GM10248 (cell line): ENCODE measurements around the gene RSBN1L.

Experiments
- CTCF ChIA-PET: fragments of 300-600 bp; sonication (Branson Sonifier 250); formaldehyde crosslinking; extraction: SDS; loops from one replicate; lab custom pipeline; 2021; ENCODE audit warnings: antibody characterized with exemption; lab: Yijun Ruan, JAX
- POLR2A ChIA-PET: fragments of 350-650 bp; sonication (Branson Sonifier 250); formaldehyde crosslinking; extraction: SDS; loops from one replicate; lab custom pipeline; 2020; ENCODE audit warnings: antibody characterized with exemption; lab: Yijun Ruan, JAX
- DNase-seq: peaks from one replicate; pipeline ENCODE4 v3.0.0; 2012; ENCODE audit errors: extremely low spot score
- CTCF ChIP-seq: IDR thresholded peaks from 2 replicates; pipeline ENCODE4 v1.5.1; 2012; ENCODE audit warnings: mild to moderate bottlenecking, low read depth; ENCODE audit errors: extremely low read depth, missing control alignments, control extremely low read depth

RSBN1L gene

GRCh38 chr7:77693830-77694583 lies 2.3 kb upstream of the RSBN1L start:
- ChIA-PET POLR2A (no interaction called here), CTCF (interaction anchor here (1.1 to 3.9 kb wide), 2 partner anchors 36 to 42 kb away, joined by 4 to 17 read pairs; no protein-coding TSS in a partner anchor)
- no peak for DNase-seq
- no peak for TF ChIP-seq CTCF

- peak; percentile 37 for DNase-seq
- CTCF ChIA-PET = interaction anchor here (0.9 to 2.5 kb wide), 17 partner anchors 9 to 343 kb away, joined by 3 to 11 read pairs (median 3); no protein-coding TSS in a partner anchor
- no peak for TF ChIP-seq CTCF
- POLR2A ChIA-PET = interaction anchor here (1.0 kb wide), 1 partner anchor 40 kb away, joined by 3 read pairs; no protein-coding TSS in a partner anchor
These were observed 630 bp downstream of the RSBN1L start for GRCh38 chr7:77696643-77697534.

DNA sequence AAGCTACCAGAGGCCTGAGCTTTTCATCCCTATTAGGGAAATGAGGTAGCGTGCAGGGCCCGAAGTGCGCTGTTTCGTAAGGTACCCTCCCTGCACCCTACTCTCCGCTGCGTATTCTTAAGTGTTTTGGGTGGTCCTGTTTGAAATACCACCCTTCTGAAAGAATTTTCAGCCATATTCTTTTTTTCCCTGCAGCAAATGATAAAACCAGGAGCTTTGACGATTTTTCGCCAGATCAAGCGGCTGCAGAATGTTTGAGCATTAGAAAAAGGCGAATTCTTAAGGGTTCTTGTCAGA lies 1.2 kb downstream of the RSBN1L start:
- no peak for DNase-seq
- no peak for TF ChIP-seq CTCF
- CTCF ChIA-PET = interaction anchor here (0.9 to 2.5 kb wide), 8 partner anchors 10 to 342 kb away, joined by 3 to 11 read pairs (median 4); no protein-coding TSS in a partner anchor
- POLR2A ChIA-PET = no interaction called here

DNA sequence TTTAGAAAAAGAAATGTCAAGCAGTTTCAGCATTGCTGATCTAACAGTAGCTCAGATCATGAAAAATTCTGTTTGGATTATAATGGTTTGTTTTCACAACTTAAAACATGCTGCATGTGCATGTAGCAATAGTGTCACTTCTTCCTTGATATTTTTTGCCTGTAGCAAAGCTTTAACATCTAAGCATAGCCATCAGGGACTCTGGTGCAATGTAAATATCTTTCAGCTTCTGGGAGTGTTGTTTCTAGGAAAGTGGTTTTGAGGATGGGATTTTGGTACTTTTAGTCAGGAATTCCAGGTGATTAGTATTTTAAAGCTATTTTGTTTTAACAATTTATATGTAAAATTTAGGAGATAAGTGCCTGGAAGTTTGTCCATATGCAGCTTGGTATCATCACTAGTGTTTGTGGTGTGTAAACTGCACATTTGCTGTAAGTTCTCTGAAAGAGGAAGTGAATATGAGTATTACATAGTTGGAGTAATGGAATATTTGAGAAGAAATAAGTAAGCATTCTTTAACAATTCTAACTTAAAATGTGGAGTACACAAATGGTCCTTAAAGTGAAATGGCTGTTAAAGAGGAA lies 1.9 kb downstream of the RSBN1L start:
- ChIA-PET POLR2A (no interaction called here), CTCF (interaction anchor here (0.9 to 2.5 kb wide), 8 partner anchors 10 to 342 kb away, joined by 3 to 11 read pairs (median 4); no protein-coding TSS in a partner anchor)
- TF ChIP-seq CTCF = no peak
- no peak for DNase-seq

DNA sequence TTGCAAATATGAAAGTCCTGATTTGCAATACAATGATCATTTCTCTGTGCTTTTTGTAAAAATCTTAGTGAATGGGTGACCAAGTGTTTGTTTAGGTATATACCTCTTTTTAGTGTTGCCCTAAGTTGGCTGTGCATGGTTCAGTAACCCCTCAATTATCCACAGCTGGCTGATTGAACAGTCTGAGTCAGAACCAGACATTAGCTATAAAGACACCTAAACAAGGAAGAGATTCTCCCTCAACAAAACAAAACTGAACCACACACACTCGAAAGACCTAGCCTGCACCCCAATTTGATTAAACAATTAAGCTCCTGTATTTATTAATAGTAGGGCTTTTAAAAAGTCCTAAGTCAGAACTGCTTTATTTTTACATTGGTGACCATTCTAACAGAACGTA lies 2.8 kb downstream of the RSBN1L start:
- ChIA-PET CTCF (interaction anchor here (2.5 kb wide), 1 partner anchor 47 kb away, joined by 11 read pairs; no protein-coding TSS in a partner anchor), POLR2A (no interaction called here)
- peak; percentile 67 for DNase-seq
- TF ChIP-seq CTCF = no peak

GRCh38 chr7:77702513-77702912 lies 6.3 kb downstream of the RSBN1L start:
- CTCF ChIA-PET = interaction anchor here (1.3 to 2.2 kb wide), 6 partner anchors 11 to 51 kb away, joined by 4 to 14 read pairs (median 4); no protein-coding TSS in a partner anchor
- POLR2A ChIA-PET = no interaction called here
- no peak for DNase-seq

More at GRCh38 chr7:77702513-77702912, 6.3 kb downstream of the RSBN1L start:
- no peak for TF ChIP-seq CTCF
